GM12878 (cell line): ENCODE measurements around the gene ERC1. TPM values are rescaled to one million over a fixed set of nuclear protein-coding genes. Genes with fewer than 3 reads are reported as not detected.

Experiments
- ATAC-seq: fragments of 200-7000 bp; cut with Tn5 transposase; 3 replicates; pipeline ENCODE4 v1.9.1; 2020; ENCODE audit warnings: mild to moderate bottlenecking, moderate library complexity
- BruUV-seq: library from RNA; stranded (reverse); fragments of 400-500 nt; replicated peaks from 2 replicates; lab custom pipeline; 2021; lab: Mats Ljungman, UMichigan
- CTCF ChIA-PET: fragments of 300-600 bp; sonication (Branson Sonifier 250); formaldehyde crosslinking; extraction: SDS; loops from one replicate; lab custom pipeline; 2021; ENCODE audit warnings: inconsistent platforms; lab: Yijun Ruan, JAX
- POLR2A ChIA-PET: fragments of 350-600 bp; formaldehyde crosslinking; extraction: SDS; loops from one replicate; lab custom pipeline; 2021; ENCODE audit warnings: inconsistent platforms; lab: Charles Lee
- RAD21 ChIA-PET: fragments of 300-600 bp; sonication (Branson Sonifier 250); formaldehyde crosslinking; loops from one replicate; lab custom pipeline; 2023; ENCODE audit warnings: antibody characterized with exemption; ENCODE audit not compliant: unreplicated experiment; lab: Charles Lee
- SMC1A ChIA-PET: fragments of 300-600 bp; sonication (Branson Sonifier 250); formaldehyde crosslinking; loops from one replicate; lab custom pipeline; 2023; ENCODE audit not compliant: unreplicated experiment, uncharacterized antibody; lab: Charles Lee
- DNase-seq: peaks from one replicate; pipeline ENCODE4 v3.0.0-alpha.2; 2011; ENCODE audit warnings: low read depth, low spot score
- FAIRE-seq: peaks from 3 replicates; lab custom pipeline; 2011; peaks lifted over from hg19 to GRCh38; lab: Jason Lieb, UNC
- H2AFZ ChIP-seq: 2 replicates; pipeline ENCODE4 v1.6.0; 2011; ENCODE audit warnings: low read depth, low read length, control low read depth; ENCODE audit not compliant: control insufficient read depth
- H3K27ac ChIP-seq: 2 replicates; pipeline ENCODE4 v1.5.1; 2011; ENCODE audit warnings: control low read depth; ENCODE audit not compliant: control insufficient read depth, insufficient read depth
- H3K27me3 ChIP-seq, 2 experiments: replicated peaks in 1 of 2; 2 replicates each; pipeline versions ENCODE4 v1.6.0 to v1.6.1; 2011; ENCODE audit warnings: low read length in 1 of 2; ENCODE audit not compliant: control insufficient read depth in 2 of 2, insufficient read depth in 2 of 2
- H3K36me3 ChIP-seq, 2 experiments: 2 replicates each; pipeline ENCODE4 v1.5.1; 2011; ENCODE audit warnings: low read length in 1 of 2; ENCODE audit not compliant: control insufficient read depth in 2 of 2, insufficient read depth in 2 of 2
- H3K4me1 ChIP-seq: 2 replicates; pipeline ENCODE4 v1.6.1; 2011; ENCODE audit warnings: mild to moderate bottlenecking, low read length, moderate library complexity, mixed read lengths; ENCODE audit not compliant: control insufficient read depth, insufficient read depth
- H3K4me2 ChIP-seq: 2 replicates; pipeline ENCODE4 v1.6.0; 2011; ENCODE audit warnings: control low read depth; ENCODE audit not compliant: control insufficient read depth, insufficient read depth
- H3K4me3 ChIP-seq: fragments of 200-600 bp; sonication (generic); 2 replicates; pipeline ENCODE4 v1.5.1; 2016
- H3K79me2 ChIP-seq: 2 replicates; pipeline ENCODE4 v1.6.0; 2011; ENCODE audit warnings: low read length; ENCODE audit not compliant: control insufficient read depth, insufficient read depth
- H3K9ac ChIP-seq: 2 replicates; pipeline ENCODE4 v1.8.0; 2011; ENCODE audit warnings: low read length, control low read depth, mixed read lengths; ENCODE audit not compliant: control insufficient read depth, insufficient read depth
- H3K9me3 ChIP-seq: replicated peaks from 3 replicates; pipeline ENCODE4 v1.5.1; 2011; ENCODE audit warnings: mild to moderate bottlenecking, low read length; ENCODE audit not compliant: control insufficient read depth, insufficient read depth
- H4K20me1 ChIP-seq: 2 replicates; pipeline ENCODE4 v1.6.0; 2011; ENCODE audit not compliant: control insufficient read depth, insufficient read depth
- BCL11A ChIP-seq: IDR thresholded peaks from 2 replicates; pipeline ENCODE4 v1.6.1; 2011; ENCODE audit warnings: low read depth, low read length
- IRF3 ChIP-seq: fragments of 450-650 bp; IDR thresholded peaks from 2 replicates; pipeline ENCODE4 v1.6.1; 2014; ENCODE audit warnings: mild to moderate bottlenecking
- KAT2A ChIP-seq: conservative IDR thresholded peaks from 2 replicates; pipeline ENCODE4 v1.6.1; 2011; ENCODE audit warnings: low read depth, low read length; ENCODE audit not compliant: control insufficient read depth
- MXI1 ChIP-seq: fragments of 150-350 bp; IDR thresholded peaks from 2 replicates; pipeline ENCODE4 v1.6.1; 2011; ENCODE audit warnings: low read depth, mild to moderate bottlenecking, inconsistent platforms, low read length, improper control_type of control experiment
- NRF1 ChIP-seq: conservative IDR thresholded peaks from 2 replicates; pipeline ENCODE4 v1.6.1; 2011; ENCODE audit warnings: mild to moderate bottlenecking, low read depth, low read length, improper control_type of control experiment
- POLR2AphosphoS2 ChIP-seq: IDR thresholded peaks from 2 replicates; pipeline ENCODE4 v1.6.1; 2011; ENCODE audit warnings: low read depth, mild to moderate bottlenecking, low read length, improper control_type of control experiment, moderate library complexity
- REST ChIP-seq: IDR thresholded peaks from 2 replicates; pipeline ENCODE4 v1.6.1; 2012; ENCODE audit warnings: mild to moderate bottlenecking, low read depth, low read length
- RUNX3 ChIP-seq: IDR thresholded peaks from 2 replicates; pipeline ENCODE4 v1.6.1; 2012; ENCODE audit warnings: low read length, inconsistent platforms
- TCF3 ChIP-seq: IDR thresholded peaks from 2 replicates; pipeline ENCODE4 v1.6.1; 2012; ENCODE audit warnings: low read depth, mild to moderate bottlenecking, low read length, borderline replicate concordance; ENCODE audit not compliant: insufficient read depth
- WRNIP1 ChIP-seq: IDR thresholded peaks from 2 replicates; pipeline ENCODE4 v1.6.1; 2011; ENCODE audit warnings: low read depth, low read length, improper control_type of control experiment, borderline replicate concordance
- whole genome bisulfite sequencing: methylation state at CpG from one replicate; pipeline ENCODE4 v1.1.6; 2016; ENCODE audit warnings: low lambda C conversion rate; ENCODE audit not compliant: insufficient replicate concordance, insufficient coverage; ENCODE audit errors: missing lambda C conversion rate; 5-methylcytosine and 5-hydroxymethylcytosine counted together
- in situ Hi-C: fragments of 300-500 bp; cut with MboI; formaldehyde crosslinking; loops from 9 replicates; pipeline ENCODE4 v1.14.3; 2018; ENCODE audit warnings: mixed read lengths
- intact Hi-C: fragments of 100-400 bp; cut with micrococcal nuclease; formaldehyde crosslinking; loops from one replicate; pipeline ENCODE4 v1.14.2; 2022; ENCODE audit not compliant: unreplicated experiment
- polyA plus RNA-seq, 11 experiments: library from polyadenylated mRNA; depleted of rRNA in 4 of 11; unstranded in 6 of 11; stranded (reverse) in 5 of 11; fragments of >200 nt; fragmentation: Nextera tagmentation in 4 of 11; fragmentation: Illumina TruSeq in 1 of 11; extraction: Ambion mirVana in 4 of 11; extraction: Trizol in 1 of 11; gene quantifications; 1 replicate in 1 of 11; 2 replicates in 10 of 11; pipeline versions ENCODE4 v1.2.1 to v1.2.3, GENCODE V29; 2011 to 2016; ENCODE audit warnings: inconsistent platforms in 2 of 11, missing spikeins in 2 of 11, low read depth in 1 of 11
- total RNA-seq, 4 experiments: library from RNA; depleted of rRNA in 3 of 4; stranded (reverse); fragments of >200 nt in 3 of 4; fragmentation: Illumina TruSeq in 1 of 4; extraction: Trizol in 1 of 4; gene quantifications; 2 replicates each; pipeline versions ENCODE4 v1.2.1 to v1.2.3, GENCODE V29; 2013 to 2021

The ERC1 gene
- total and polyA plus RNA-seq, 10 of the 15 experiments (the other 5 are each of a cell fraction or from before 2014, with no cell fraction given) = 0.75 to 8.0 (median 5.0) TPM

- H2AFZ ChIP-seq = no peak overlapping the region
- FAIRE-seq = no peak
- H3K4me3 ChIP-seq = no peak overlapping the region
- WGBS = 42% methylated on average over 2 of the region's 2 CpGs
- BruUV-seq = no TSS peak
- POLR2A ChIA-PET = no interaction called here
- in situ Hi-C loops = no loop called here
- intact Hi-C loops = no loop called here
- no peaks in the 10 kb centered on the region for H3K79me2 ChIP-seq
- H3K9ac ChIP-seq = no peak overlapping the region
- no peak overlapping the region for H3K4me2 ChIP-seq
- H3K9me3 ChIP-seq = no peaks in the 10 kb centered on the region
- SMC1A ChIA-PET = interaction anchor here (0.6 to 2.3 kb wide), 4 partner anchors 11 to 129 kb away, joined by 3 to 9 read pairs (median 4); no protein-coding TSS in a partner anchor
- H4K20me1 ChIP-seq = no peaks in the 10 kb centered on the region
- TF ChIP-seq NRF1 (no peak), IRF3 (no peak), BCL11A (no peak), MXI1 (no peak), REST (no peak), POLR2AphosphoS2 (no peak), KAT2A (no peak), WRNIP1 (no peak), TCF3 (no peak), RUNX3 (no peak)
- DNase-seq = no peak
- H3K27me3 ChIP-seq = no peaks in the 10 kb centered on the region
- no peak for ATAC-seq
- H3K36me3 ChIP-seq = no peaks in the 10 kb centered on the region
- no peaks in the 10 kb centered on the region for H3K4me1 ChIP-seq
- RAD21 ChIA-PET = no interaction called here
- H3K27ac ChIP-seq = no peak overlapping the region
- CTCF ChIA-PET = no interaction called here
Observed at GRCh38 chr12:1351926-1352325, 360.9 kb downstream of the ERC1 start.
